Measurements from ENCODE around the gene LCTL. TPM values are rescaled to one million over a fixed set of nuclear protein-coding genes. Genes with fewer than 3 reads are reported as not detected.

LCTL gene
- total and polyA plus RNA-seq, 10 of the 15 experiments (the other 5 are each of a cell fraction or from before 2014, with no cell fraction given), result 0.07 to 0.76 (median 0.40) TPM; not detected in 5

DNA sequence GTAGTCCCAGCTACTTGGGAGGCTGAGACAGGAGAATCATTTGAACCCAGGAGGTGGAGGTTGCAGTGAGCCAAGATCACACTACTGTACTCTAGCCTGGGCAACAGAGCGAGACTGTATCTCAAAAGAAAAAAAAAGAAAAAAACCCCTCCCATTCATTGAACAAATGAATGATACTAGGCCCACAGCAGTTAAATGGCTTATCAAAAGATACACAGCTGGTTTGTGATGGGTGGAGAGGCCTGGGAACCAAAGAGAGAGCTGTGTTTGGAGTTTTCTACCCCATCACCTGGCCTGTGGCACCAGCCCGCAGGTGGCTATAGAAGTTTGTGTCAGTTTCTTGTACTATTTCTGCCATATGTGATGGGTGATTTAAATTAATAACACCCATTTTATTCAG is 43.1 kb upstream of the LCTL start (continued):
- TF ChIP-seq KAT2A (conservative IDR thresholded peaks at IDR 0.05; ENCODE audit: control insufficient read depth, low read depth, low read length) (no peak), MEF2B (IDR thresholded peaks at IDR 0.05; ENCODE audit: partially characterized antibody, poor library complexity, severe bottlenecking) (no peak), ZNF217 (IDR thresholded peaks at IDR 0.05) (no peak), SREBF1 (IDR thresholded peaks at IDR 0.05; ENCODE audit: low read length) (no peak), PAX8 (IDR thresholded peaks at IDR 0.05) (no peak), EGR1 (IDR thresholded peaks at IDR 0.05; ENCODE audit: borderline replicate concordance in 1 of 2, low read depth in 2 of 2, low read length in 2 of 2) (no peak), NRF1 (conservative IDR thresholded peaks at IDR 0.05; ENCODE audit: low read depth, low read length) (no peak), POLR2AphosphoS2 (IDR thresholded peaks at IDR 0.05; ENCODE audit: low read depth, low read length) (no peak)
- TF ChIP-seq, protein P1, sequence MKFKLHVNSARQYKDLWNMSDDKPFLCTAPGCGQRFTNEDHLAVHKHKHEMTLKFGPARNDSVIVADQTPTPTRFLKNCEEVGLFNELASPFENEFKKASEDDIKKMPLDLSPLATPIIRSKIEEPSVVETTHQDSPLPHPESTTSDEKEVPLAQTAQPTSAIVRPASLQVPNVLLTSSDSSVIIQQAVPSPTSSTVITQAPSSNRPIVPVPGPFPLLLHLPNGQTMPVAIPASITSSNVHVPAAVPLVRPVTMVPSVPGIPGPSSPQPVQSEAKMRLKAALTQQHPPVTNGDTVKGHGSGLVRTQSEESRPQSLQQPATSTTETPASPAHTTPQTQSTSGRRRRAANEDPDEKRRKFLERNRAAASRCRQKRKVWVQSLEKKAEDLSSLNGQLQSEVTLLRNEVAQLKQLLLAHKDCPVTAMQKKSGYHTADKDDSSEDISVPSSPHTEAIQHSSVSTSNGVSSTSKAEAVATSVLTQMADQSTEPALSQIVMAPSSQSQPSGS (IDR thresholded peaks at IDR 0.05; ENCODE audit: low read length), result no peak

DNA sequence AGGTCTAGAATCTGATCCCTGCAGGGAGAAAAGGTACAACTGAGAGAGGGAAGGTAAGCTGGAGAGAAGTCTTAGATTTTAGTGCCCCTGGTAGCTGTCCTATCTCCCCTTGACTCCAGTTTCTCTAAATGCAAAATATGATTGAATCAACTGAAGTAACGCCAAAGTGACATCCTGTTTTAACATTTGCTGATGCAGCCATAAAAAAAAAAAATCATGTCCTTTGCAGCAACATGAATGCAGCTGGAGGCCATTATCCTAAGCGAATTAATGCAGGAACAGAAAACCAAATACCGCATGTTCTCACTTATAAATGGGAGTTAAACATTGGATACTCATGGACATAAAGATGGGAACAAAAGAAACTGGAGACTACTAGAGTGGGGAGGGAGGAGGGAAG is 42.4 kb upstream of the LCTL start:
- Histone ChIP-seq H3K36me3 (ENCODE audit: control insufficient read depth in 2 of 2, insufficient read depth in 2 of 2, low read length in 1 of 2) (no peaks in the 10 kb centered on the region), H4K20me1 (ENCODE audit: control insufficient read depth, insufficient read depth) (no peaks in the 10 kb centered on the region), H2AFZ (ENCODE audit: control insufficient read depth, low read depth, low read length) (no peak overlapping the region), H3K9ac (ENCODE audit: control insufficient read depth, insufficient read depth, low read length) (no peak overlapping the region), H3K9me3 (replicated peaks; ENCODE audit: control insufficient read depth, insufficient read depth, low read length) (no peaks in the 10 kb centered on the region), H3K79me2 (ENCODE audit: control insufficient read depth, insufficient read depth, low read length) (no peaks in the 10 kb centered on the region), H3K4me2 (ENCODE audit: control insufficient read depth, insufficient read depth) (no peak overlapping the region), H3K4me3 (no peak overlapping the region), H3K27ac (ENCODE audit: control insufficient read depth, insufficient read depth) (no peak overlapping the region), H3K27me3 (replicated peaks in 1 of 2; ENCODE audit: control insufficient read depth in 2 of 2, insufficient read depth in 2 of 2, low read length in 1 of 2) (no peaks in the 10 kb centered on the region; a peak in 1 of 4 replicates), H3K4me1 (ENCODE audit: control insufficient read depth, insufficient read depth, low read length) (no peaks in the 10 kb centered on the region)
- RAD21 ChIA-PET (ENCODE audit: unreplicated experiment), result interaction anchor here (0.9 kb wide), 1 partner anchor 696 kb away, joined by 4 read pairs; no protein-coding TSS in a partner anchor
- no peak for FAIRE-seq
- intact Hi-C loops (cut with micrococcal nuclease; ENCODE audit: unreplicated experiment) (no loop called here), in situ Hi-C loops (cut with MboI) (loop anchor here (10.0 to 25.0 kb wide), 2 partner anchors 154 to 237 kb away; no protein-coding TSS in a partner anchor)
- no peak for DNase-seq (ENCODE audit: low read depth, low spot score)
- CTCF ChIA-PET, result interaction anchor here (1.0 to 3.9 kb wide), 4 partner anchors 8 to 256 kb away, joined by 3 to 16 read pairs (median 12); no protein-coding TSS in a partner anchor
- POLR2A ChIA-PET, result no interaction called here
- WGBS (ENCODE audit: insufficient coverage, insufficient replicate concordance, low lambda C conversion rate, missing lambda C conversion rate), result 43% methylated on average over 3 of the region's 3 CpGs
- no TSS peak for BruUV-seq (replicated peaks)
- no peak for ATAC-seq
- SMC1A ChIA-PET (ENCODE audit: uncharacterized antibody, unreplicated experiment), result no interaction called here
- TF ChIP-seq NFYA (IDR thresholded peaks at IDR 0.05; ENCODE audit: borderline replicate concordance, low read depth, low read length), result no peak
- TF ChIP-seq, protein P2, sequence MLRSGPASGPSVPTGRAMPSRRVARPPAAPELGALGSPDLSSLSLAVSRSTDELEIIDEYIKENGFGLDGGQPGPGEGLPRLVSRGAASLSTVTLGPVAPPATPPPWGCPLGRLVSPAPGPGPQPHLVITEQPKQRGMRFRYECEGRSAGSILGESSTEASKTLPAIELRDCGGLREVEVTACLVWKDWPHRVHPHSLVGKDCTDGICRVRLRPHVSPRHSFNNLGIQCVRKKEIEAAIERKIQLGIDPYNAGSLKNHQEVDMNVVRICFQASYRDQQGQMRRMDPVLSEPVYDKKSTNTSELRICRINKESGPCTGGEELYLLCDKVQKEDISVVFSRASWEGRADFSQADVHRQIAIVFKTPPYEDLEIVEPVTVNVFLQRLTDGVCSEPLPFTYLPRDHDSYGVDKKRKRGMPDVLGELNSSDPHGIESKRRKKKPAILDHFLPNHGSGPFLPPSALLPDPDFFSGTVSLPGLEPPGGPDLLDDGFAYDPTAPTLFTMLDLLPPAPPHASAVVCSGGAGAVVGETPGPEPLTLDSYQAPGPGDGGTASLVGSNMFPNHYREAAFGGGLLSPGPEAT (IDR thresholded peaks at IDR 0.05; ENCODE audit: low read depth), result no peak
- TF ChIP-seq RAD51 (IDR thresholded peaks at IDR 0.05), result no peak
- no peak for TF ChIP-seq EGR1 (IDR thresholded peaks at IDR 0.05; ENCODE audit: borderline replicate concordance in 1 of 2, low read depth in 2 of 2, low read length in 2 of 2)
- no peak for TF ChIP-seq ZNF274 (IDR thresholded peaks at IDR 0.05; ENCODE audit: insufficient read depth, insufficient read length)
- TF ChIP-seq IKZF2 (IDR thresholded peaks at IDR 0.05), result no peak
- no peak for TF ChIP-seq CREM (IDR thresholded peaks at IDR 0.05; ENCODE audit: low read depth)
- no peak for TF ChIP-seq SMARCA5 (IDR thresholded peaks at IDR 0.05)
- TF ChIP-seq YBX1 (IDR thresholded peaks at IDR 0.05), result no peak
- no peak for TF ChIP-seq CHD2 (IDR thresholded peaks at IDR 0.05; ENCODE audit: borderline replicate concordance, low read depth, low read length)
- no peak for TF ChIP-seq FOS (IDR thresholded peaks at IDR 0.05; ENCODE audit: borderline replicate concordance, extremely low read depth, insufficient read length)
- no peak for TF ChIP-seq KDM1A (IDR thresholded peaks at IDR 0.05; ENCODE audit: borderline replicate concordance)
- TF ChIP-seq STAT1 (conservative IDR thresholded peaks at IDR 0.05), result no peak
- TF ChIP-seq, protein P1 (IDR thresholded peaks at IDR 0.05; ENCODE audit: low read length), result no peak
- no peak for TF ChIP-seq SREBF1 (IDR thresholded peaks at IDR 0.05; ENCODE audit: low read length)

Measured in GM12878 (cell line).